HepG2 (cell line): Measurements from ENCODE around the gene PPP1R18. TPM values are rescaled to one million over a fixed set of nuclear protein-coding genes. Genes with fewer than 3 reads are reported as not detected.

ENCODE experiments used
- CBX2 ChIP-seq, 2 experiments: fragments of 200-600 bp in 1 of 2; sonication (generic); formaldehyde crosslinking in 1 of 2; IDR thresholded peaks; 2 replicates each; pipeline versions ENCODE4 v1.7.0 to v1.8.1; 2018 to 2022; ENCODE audit warnings: low read depth in 2 of 2, low read length in 1 of 2, mild to moderate bottlenecking in 1 of 2, missing genetic modification reagents in 1 of 2
- CENPBD1 ChIP-seq: sonication (generic); formaldehyde crosslinking; IDR thresholded peaks from 2 replicates; pipeline ENCODE4 v1.8.0; 2022; ENCODE audit warnings: missing genetic modification reagents, low read depth, mild to moderate bottlenecking, borderline replicate concordance
- CHD4 ChIP-seq: fragments of 200-600 bp; sonication (generic); IDR thresholded peaks from 2 replicates; pipeline ENCODE4 v1.7.0; 2017; ENCODE audit warnings: mild to moderate bottlenecking, low read length, borderline replicate concordance
- HBP1 ChIP-seq: IDR thresholded peaks from 2 replicates; pipeline ENCODE4 v1.6.1; 2016; ENCODE audit warnings: low read depth, control low read depth
- HNF4A ChIP-seq: sonication (generic); formaldehyde crosslinking; IDR thresholded peaks from 2 replicates; pipeline ENCODE4 v1.4.0; 2020; ENCODE audit warnings: missing genetic modification reagents
- IKZF5 ChIP-seq: IDR thresholded peaks from 2 replicates; pipeline ENCODE4 v1.6.1; 2018; ENCODE audit warnings: missing genetic modification reagents, mild to moderate bottlenecking, missing compliant biosample characterization
- KDM3A ChIP-seq: IDR thresholded peaks from 2 replicates; pipeline ENCODE4 v1.6.1; 2018; ENCODE audit warnings: low read depth, missing compliant biosample characterization
- KLF6 ChIP-seq: IDR thresholded peaks from 2 replicates; pipeline ENCODE4 v1.8.0; 2016; ENCODE audit warnings: missing biosample characterization, missing genetic modification reagents
- MXD4 ChIP-seq: IDR thresholded peaks from 2 replicates; pipeline ENCODE4 v1.6.1; 2016; ENCODE audit warnings: mild to moderate bottlenecking, missing biosample characterization, missing genetic modification reagents
- SP4 ChIP-seq: sonication (generic); formaldehyde crosslinking; IDR thresholded peaks from 2 replicates; pipeline ENCODE4 v1.8.1; 2023; ENCODE audit warnings: mild to moderate bottlenecking, missing genetic modification reagents
- TBL1XR1 ChIP-seq: fragments of 150-350 bp; IDR thresholded peaks from 2 replicates; pipeline ENCODE4 v1.6.1; 2014; ENCODE audit warnings: borderline replicate concordance, low read length; ENCODE audit not compliant: partially characterized antibody
- ZBTB2 ChIP-seq: sonication (generic); formaldehyde crosslinking; IDR thresholded peaks from 2 replicates; pipeline ENCODE4 v1.8.0; 2022; ENCODE audit warnings: low read depth, missing genetic modification reagents
- ZNF124 ChIP-seq: sonication (generic); formaldehyde crosslinking; IDR thresholded peaks from 2 replicates; pipeline ENCODE4 v1.4.0; 2020; ENCODE audit warnings: missing genetic modification reagents
- ZNF138 ChIP-seq: sonication (generic); formaldehyde crosslinking; IDR thresholded peaks from 2 replicates; pipeline ENCODE4 v1.5.0; 2020; ENCODE audit warnings: mild to moderate bottlenecking, low read depth, missing genetic modification reagents
- ZNF205 ChIP-seq: IDR thresholded peaks from 2 replicates; pipeline ENCODE4 v1.6.1; 2018; ENCODE audit warnings: missing biosample characterization, missing genetic modification reagents
- ZNF235 ChIP-seq: sonication (generic); formaldehyde crosslinking; IDR thresholded peaks from 2 replicates; pipeline ENCODE4 v1.8.1; 2023; ENCODE audit warnings: mild to moderate bottlenecking, missing genetic modification reagents, borderline replicate concordance
- ZNF572 ChIP-seq: sonication (generic); formaldehyde crosslinking; IDR thresholded peaks from 2 replicates; pipeline ENCODE4 v1.5.1; 2020; ENCODE audit warnings: mild to moderate bottlenecking, missing genetic modification reagents
- ZNF605 ChIP-seq: sonication (generic); formaldehyde crosslinking; IDR thresholded peaks from 2 replicates; pipeline ENCODE4 v1.8.0; 2022; ENCODE audit warnings: mild to moderate bottlenecking, missing genetic modification reagents
- ZNF652 ChIP-seq: IDR thresholded peaks from 2 replicates; pipeline ENCODE4 v1.6.1; 2016; ENCODE audit warnings: low read depth, borderline replicate concordance
- ZNF660 ChIP-seq: sonication (generic); formaldehyde crosslinking; IDR thresholded peaks from 2 replicates; pipeline ENCODE4 v1.5.1; 2020; ENCODE audit warnings: mild to moderate bottlenecking, low read depth, missing genetic modification reagents, borderline replicate concordance
- ZNF7 ChIP-seq: IDR thresholded peaks from 2 replicates; pipeline ENCODE4 v1.6.1; 2016; ENCODE audit warnings: missing biosample characterization, missing genetic modification reagents
- ZNF737 ChIP-seq: sonication (generic); formaldehyde crosslinking; IDR thresholded peaks from 2 replicates; pipeline ENCODE4 v1.5.0; 2020; ENCODE audit warnings: missing genetic modification reagents, mild to moderate bottlenecking, borderline replicate concordance
- ZNF776 ChIP-seq: sonication (generic); formaldehyde crosslinking; IDR thresholded peaks from 2 replicates; pipeline ENCODE4 v1.4.0; 2020; ENCODE audit warnings: mild to moderate bottlenecking, missing genetic modification reagents
- ZNF816 ChIP-seq: sonication (generic); formaldehyde crosslinking; IDR thresholded peaks from 2 replicates; pipeline ENCODE4 v1.8.0; 2022; ENCODE audit warnings: missing genetic modification reagents, mild to moderate bottlenecking, borderline replicate concordance
- ZSCAN21 ChIP-seq: sonication (generic); formaldehyde crosslinking; IDR thresholded peaks from 2 replicates; pipeline ENCODE4 v1.8.0; 2022; ENCODE audit warnings: mild to moderate bottlenecking, missing genetic modification reagents, moderate library complexity, borderline replicate concordance
- polyA plus RNA-seq, 8 experiments: library from polyadenylated mRNA; depleted of rRNA in 3 of 8; stranded (reverse) in 7 of 8; unstranded in 1 of 8; fragments of >200 nt; fragmentation: Illumina TruSeq in 4 of 8; extraction: Trizol in 4 of 8; gene quantifications; 2 replicates each; pipeline versions ENCODE4 v1.2.1 to v1.2.3, GENCODE V29; 2011 to 2016; ENCODE audit warnings: low read depth in 4 of 8, missing spikeins in 1 of 8, mixed read lengths in 1 of 8; ENCODE audit not compliant: insufficient read depth in 1 of 8
- total RNA-seq, 5 experiments: library from RNA; depleted of rRNA; stranded (reverse); fragments of >200 nt; fragmentation: Illumina TruSeq; extraction: Trizol; gene quantifications; 2 replicates each; pipeline ENCODE4 v1.2.3, GENCODE V29; 2016; ENCODE audit warnings: low read depth in 1 of 5

PPP1R18 gene
- total and polyA plus RNA-seq, 2 of the 13 experiments (the other 11 are each of a cell fraction or from before 2014, with no cell fraction given), result 4.9 to 9.2 TPM

GRCh38 chr6:30654798-30655742 is 31.4 kb downstream of the PPP1R18 start (continued):
- no peak for TF ChIP-seq ZNF138 (CRISPR knock-in tag)
- no peak for TF ChIP-seq ZNF235 (CRISPR knock-in tag)
- peak; percentile 35; the same call in 1 of the 2 replicates for TF ChIP-seq SP4 (CRISPR knock-in tag)
- no peak for TF ChIP-seq ZNF660 (CRISPR knock-in tag)
- TF ChIP-seq ZBTB2 (CRISPR knock-in tag), result 0 out of 2 replicates have a peak, but pooled peaks have one; percentile 68
- peak; percentile 95 for TF ChIP-seq ZNF205 (CRISPR knock-in tag)
- TF ChIP-seq KLF6 (CRISPR knock-in tag), result no peak
- TF ChIP-seq ZNF652 (CRISPR knock-in tag), result 0 out of 2 replicates have a peak, but pooled peaks have one; percentile 10
- TF ChIP-seq ZSCAN21 (CRISPR knock-in tag), result peak; percentile 82
- TF ChIP-seq HBP1 (CRISPR knock-in tag), result peak; percentile 92
- TF ChIP-seq CBX2 (IDR thresholded peaks at IDR 0.05; ENCODE audit: low read depth, low read length), result no peak
- TF ChIP-seq CBX2 (CRISPR knock-in tag; IDR thresholded peaks at IDR 0.05; ENCODE audit: low read depth), result no peak
- peak; percentile 99 for TF ChIP-seq HNF4A
- TF ChIP-seq ZNF124 (CRISPR knock-in tag), result peak; percentile 60; the same call in 1 of the 2 replicates
- peak; percentile 17 for TF ChIP-seq TBL1XR1
- TF ChIP-seq ZNF605 (CRISPR knock-in tag), result peak; percentile 90
- peak; percentile 97 for TF ChIP-seq IKZF5
- TF ChIP-seq ZNF7 (CRISPR knock-in tag), result no peak
- TF ChIP-seq MXD4, result peak; percentile 96
- TF ChIP-seq ZNF572 (CRISPR knock-in tag), result peak; percentile 69; the same call in 1 of the 2 replicates
- TF ChIP-seq ZNF737 (CRISPR knock-in tag), result no peak; the same call in 1 of the 2 replicates
- TF ChIP-seq CHD4, result peak; percentile 59; the same call in 1 of the 2 replicates
- TF ChIP-seq CENPBD1, result no peak
- TF ChIP-seq KDM3A, result peak; percentile 81; the same call in 1 of the 2 replicates
- TF ChIP-seq ZNF816, result no peak
- no peak for TF ChIP-seq ZNF776 (CRISPR knock-in tag)
